GM12875 (cell line): ENCODE results near the gene SSPN.
"Not testable (repeated sequence)": the region's sequence is repeated elsewhere in the genome, so short reads cannot be mapped to it uniquely, and the experiment has no call there.

Experiments
- H3K4me3 ChIP-seq: one replicate; pipeline ENCODE4 v1.5.1; 2011; ENCODE audit warnings: low read depth, low read length, control low read depth
- CTCF ChIP-seq: IDR thresholded peaks from 2 replicates; pipeline ENCODE4 v1.5.1; 2011; ENCODE audit warnings: low read depth, mild to moderate bottlenecking, control low read depth, inconsistent platforms, low read length, moderate library complexity, borderline replicate concordance; ENCODE audit not compliant: insufficient read depth

The SSPN gene

GRCh38 chr12:26227361-26227745 lies 32.0 kb downstream of the SSPN start:
- no peak for TF ChIP-seq CTCF
- no peak overlapping the region for H3K4me3 ChIP-seq

GRCh38 chr12:26229910-26230309 lies 34.5 kb downstream of the SSPN start:
- TF ChIP-seq CTCF = no peak
- no peak overlapping the region for H3K4me3 ChIP-seq

GRCh38 chr12:26231470-26231869 lies 36.1 kb downstream of the SSPN start:
- H3K4me3 ChIP-seq = no peak overlapping the region
- no peak for TF ChIP-seq CTCF

DNA sequence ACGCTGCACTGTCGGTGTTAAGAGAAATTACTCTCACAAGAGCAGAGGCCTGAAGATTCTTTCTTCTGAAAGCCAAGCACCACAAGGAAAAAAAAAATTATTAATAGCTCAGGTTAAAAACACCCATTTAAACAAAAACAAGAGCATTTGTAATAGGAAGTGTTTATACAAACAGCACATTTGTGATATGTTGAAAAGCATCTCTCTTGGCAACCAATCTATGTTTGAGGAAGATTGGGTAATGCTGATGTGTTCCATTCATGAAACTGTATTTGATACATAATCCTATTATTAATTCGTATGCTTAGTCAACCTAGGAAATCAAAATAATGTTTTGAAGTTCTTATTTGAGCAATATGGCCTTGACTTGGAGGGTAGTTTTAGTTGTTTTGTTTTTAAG lies 36.5 kb downstream of the SSPN start:
- no peak for TF ChIP-seq CTCF

DNA sequence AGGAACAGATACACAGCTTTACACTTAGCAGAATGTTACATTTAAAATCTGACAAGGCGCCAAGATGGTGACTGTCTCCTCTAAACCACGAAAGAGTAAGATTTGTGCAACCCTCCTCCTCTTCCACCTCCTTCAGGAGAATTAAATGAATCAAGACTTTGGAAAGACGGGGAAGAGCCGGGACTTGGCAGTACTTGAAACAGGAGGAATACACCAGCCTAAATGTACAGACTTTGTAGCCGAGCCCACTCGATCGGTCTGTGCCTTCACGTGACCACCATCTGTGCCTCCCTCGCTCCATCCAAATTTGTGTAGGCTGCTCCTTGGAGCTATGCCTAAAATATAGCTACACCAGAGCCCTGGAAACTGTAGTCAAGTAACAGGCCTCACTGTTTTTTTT lies 38.3 kb downstream of the SSPN start:
- no peak overlapping the region for H3K4me3 ChIP-seq
- no peak for TF ChIP-seq CTCF

More for the DNA sequence above, 36.5 kb downstream of the SSPN start:
- no peak overlapping the region for H3K4me3 ChIP-seq

GRCh38 chr12:26235465-26235864 lies 40.1 kb downstream of the SSPN start:
- not testable (repeated sequence) for H3K4me3 ChIP-seq

DNA sequence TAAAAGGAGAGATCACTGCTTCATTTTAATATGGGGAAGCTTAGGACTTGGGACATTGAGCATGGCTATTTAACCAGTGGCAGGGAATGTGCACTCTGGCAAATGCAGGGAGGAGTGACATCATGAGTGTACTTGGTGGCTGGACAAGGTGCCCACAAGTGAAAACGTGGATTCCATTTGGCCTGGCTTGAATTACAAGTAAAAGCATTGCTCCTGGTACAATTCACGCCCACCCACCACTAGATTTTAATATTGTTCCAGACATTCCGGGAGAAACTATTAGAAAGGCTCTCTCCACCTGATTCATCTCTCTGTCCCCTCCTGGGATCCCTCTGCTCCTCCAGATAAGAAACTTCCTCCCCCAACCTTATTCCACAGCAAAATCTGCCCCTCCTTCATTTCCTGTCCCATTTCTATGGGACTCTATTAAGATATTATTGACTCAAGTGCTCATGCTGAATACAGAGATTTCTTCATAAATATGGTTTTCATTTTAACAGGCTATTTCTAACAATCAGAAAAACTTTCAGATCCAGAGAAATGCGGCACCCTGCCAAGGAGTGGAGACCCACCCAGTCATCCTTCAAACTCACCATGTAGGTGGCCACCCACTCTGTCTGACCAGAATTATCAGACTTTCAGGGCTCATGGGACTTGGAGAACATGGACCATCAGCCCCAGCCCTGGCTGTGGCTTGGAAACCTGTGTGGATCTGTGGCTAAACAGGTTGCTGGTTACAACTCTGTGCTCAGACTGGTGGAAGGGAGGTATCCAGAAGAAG lies 43.2 kb downstream of the SSPN start:
- no peak overlapping the region for H3K4me3 ChIP-seq
- TF ChIP-seq CTCF = no peak
